WTC11 (cell line): ENCODE measurements around the gene CENPU. TPM values are rescaled to one million over a fixed set of nuclear protein-coding genes. Genes with fewer than 3 reads are reported as not detected.
A peak's percentile ranks its signal among the peaks of the same experiment; 100 is the strongest.
"Not testable (repeated sequence)": the region's sequence is repeated elsewhere in the genome, so short reads cannot be mapped to it uniquely, and the experiment has no call there.

Source experiments
- ATAC-seq: fragments of 200-7000 bp; cut with Tn5 transposase; 2 replicates; pipeline ENCODE4 v1.10.0; 2021; ENCODE audit warnings: mild to moderate bottlenecking, moderate library complexity
- CTCF ChIA-PET: fragments of 300-600 bp; sonication (Branson Sonifier 250); formaldehyde crosslinking; loops from one replicate; lab custom pipeline; 2021; ENCODE audit warnings: antibody characterized with exemption; lab: Charles Lee
- POLR2A ChIA-PET: fragments of 350-600 bp; sonication (Branson Sonifier 250); formaldehyde crosslinking; loops from one replicate; lab custom pipeline; 2021; ENCODE audit warnings: antibody characterized with exemption; lab: Charles Lee
- DNase-seq: peaks from one replicate; pipeline ENCODE4 v3.0.0; 2021; ENCODE audit warnings: low spot score
- H3K27ac Mint-ChIP-seq: 2 replicates; pipeline ENCODE4 v1.8.0; 2021; ENCODE audit warnings: mixed read lengths
- H3K27me3 Mint-ChIP-seq: 2 replicates; pipeline ENCODE4 v1.8.0; 2021; ENCODE audit warnings: low read depth, mild to moderate bottlenecking, moderate library complexity, mixed read lengths
- H3K36me3 Mint-ChIP-seq: 2 replicates; pipeline ENCODE4 v1.8.0; 2021; ENCODE audit warnings: mixed read lengths
- H3K4me1 Mint-ChIP-seq: 2 replicates; pipeline ENCODE4 v1.8.0; 2022; ENCODE audit warnings: mixed read lengths
- H3K4me3 Mint-ChIP-seq: 2 replicates; pipeline ENCODE4 v1.8.0; 2021; ENCODE audit warnings: mild to moderate bottlenecking, moderate library complexity, mixed read lengths
- H3K9me3 Mint-ChIP-seq: 2 replicates; pipeline ENCODE4 v1.8.0; 2021; ENCODE audit warnings: mixed read lengths
- CREM ChIP-seq: sonication (generic); formaldehyde crosslinking; IDR thresholded peaks from 2 replicates; pipeline ENCODE4 v1.8.1; 2022; ENCODE audit warnings: mild to moderate bottlenecking, missing genetic modification reagents, moderate library complexity
- GRHL2 ChIP-seq: fragments of 250-450 bp; sonication (Bioruptor Pico); IDR thresholded peaks from 2 replicates; pipeline ENCODE4 v1.8.0; 2022; ENCODE audit warnings: mild to moderate bottlenecking, moderate library complexity; ENCODE audit not compliant: insufficient replicate concordance, severe bottlenecking
- GTF2I ChIP-seq: fragments of 250-450 bp; sonication (Bioruptor Pico); conservative IDR thresholded peaks from 2 replicates; pipeline ENCODE4 v1.4.0; 2021; ENCODE audit warnings: mild to moderate bottlenecking
- KAT7 ChIP-seq: sonication (generic); formaldehyde crosslinking; IDR thresholded peaks from 2 replicates; pipeline ENCODE4 v1.8.1; 2023; ENCODE audit warnings: missing genetic modification reagents, mild to moderate bottlenecking, borderline replicate concordance
- MYBL2 ChIP-seq: sonication (generic); formaldehyde crosslinking; IDR thresholded peaks from 2 replicates; pipeline ENCODE4 v1.8.1; 2023; ENCODE audit warnings: mild to moderate bottlenecking, moderate library complexity, missing genetic modification reagents
- NFYB ChIP-seq: sonication (generic); formaldehyde crosslinking; conservative IDR thresholded peaks from 2 replicates; pipeline ENCODE4 v1.8.0; 2022; ENCODE audit warnings: low read depth, missing genetic modification reagents
- NR2C2 ChIP-seq: sonication (generic); formaldehyde crosslinking; IDR thresholded peaks from 2 replicates; pipeline ENCODE4 v1.8.0; 2022; ENCODE audit warnings: mild to moderate bottlenecking, missing genetic modification reagents
- OVOL2 ChIP-seq: fragments of 250-450 bp; sonication (Bioruptor Pico); IDR thresholded peaks from 2 replicates; pipeline ENCODE4 v1.9.0; 2021; ENCODE audit warnings: mild to moderate bottlenecking, borderline replicate concordance
- RORB ChIP-seq: fragments of 250-450 bp; sonication (Bioruptor Pico); IDR thresholded peaks from 2 replicates; pipeline ENCODE4 v1.9.0; 2021; ENCODE audit warnings: mild to moderate bottlenecking
- TEAD1 ChIP-seq: sonication (generic); formaldehyde crosslinking; IDR thresholded peaks from 2 replicates; pipeline ENCODE4 v1.8.0; 2022; ENCODE audit warnings: mild to moderate bottlenecking, missing genetic modification reagents
- ZNF263 ChIP-seq: sonication (generic); formaldehyde crosslinking; IDR thresholded peaks from 2 replicates; pipeline ENCODE4 v1.8.1; 2022; ENCODE audit warnings: low read depth, mild to moderate bottlenecking, moderate library complexity, missing genetic modification reagents
- ZNF416 ChIP-seq: fragments of 250-450 bp; sonication (Bioruptor Pico); IDR thresholded peaks from 2 replicates; pipeline ENCODE4 v1.9.0; 2021; ENCODE audit warnings: mild to moderate bottlenecking, inconsistent platforms
- total RNA-seq: library from RNA; stranded (reverse); gene quantifications from 3 replicates; pipeline ENCODE4 v1.2.3, GENCODE V29; 2021
- TF ChIP-seq, protein P1 (sequence below): sonication (generic); formaldehyde crosslinking; IDR thresholded peaks from 2 replicates; pipeline ENCODE4 v1.8.1; 2023; ENCODE audit warnings: mild to moderate bottlenecking, missing genetic modification reagents, moderate library complexity
- TF ChIP-seq, protein P2 (sequence below): sonication (generic); formaldehyde crosslinking; IDR thresholded peaks from 2 replicates; pipeline ENCODE4 v1.8.1; 2023; ENCODE audit warnings: mild to moderate bottlenecking, missing genetic modification reagents, moderate library complexity
- TF ChIP-seq, protein P3 (sequence below): sonication (generic); formaldehyde crosslinking; IDR thresholded peaks from 2 replicates; pipeline ENCODE4 v1.8.0; 2022; ENCODE audit warnings: mild to moderate bottlenecking, missing genetic modification reagents
- TF ChIP-seq, protein P4 (sequence below): sonication (generic); formaldehyde crosslinking; IDR thresholded peaks from 2 replicates; pipeline ENCODE4 v1.8.1; 2023; ENCODE audit warnings: mild to moderate bottlenecking, missing genetic modification reagents, borderline replicate concordance
- TF ChIP-seq, protein P5 (sequence below): sonication (generic); formaldehyde crosslinking; IDR thresholded peaks from 2 replicates; pipeline ENCODE4 v1.8.0; 2022; ENCODE audit warnings: mild to moderate bottlenecking, missing genetic modification reagents
- TF ChIP-seq, protein P6 (sequence below): fragments of 250-450 bp; sonication (Bioruptor Pico); IDR thresholded peaks from 2 replicates; pipeline ENCODE4 v1.9.0; 2021; ENCODE audit warnings: moderate library complexity, mild to moderate bottlenecking, inconsistent platforms, borderline replicate concordance

Gene CENPU
- total RNA-seq, 1 experiment from 2014 or later = 60.5 TPM

DNA sequence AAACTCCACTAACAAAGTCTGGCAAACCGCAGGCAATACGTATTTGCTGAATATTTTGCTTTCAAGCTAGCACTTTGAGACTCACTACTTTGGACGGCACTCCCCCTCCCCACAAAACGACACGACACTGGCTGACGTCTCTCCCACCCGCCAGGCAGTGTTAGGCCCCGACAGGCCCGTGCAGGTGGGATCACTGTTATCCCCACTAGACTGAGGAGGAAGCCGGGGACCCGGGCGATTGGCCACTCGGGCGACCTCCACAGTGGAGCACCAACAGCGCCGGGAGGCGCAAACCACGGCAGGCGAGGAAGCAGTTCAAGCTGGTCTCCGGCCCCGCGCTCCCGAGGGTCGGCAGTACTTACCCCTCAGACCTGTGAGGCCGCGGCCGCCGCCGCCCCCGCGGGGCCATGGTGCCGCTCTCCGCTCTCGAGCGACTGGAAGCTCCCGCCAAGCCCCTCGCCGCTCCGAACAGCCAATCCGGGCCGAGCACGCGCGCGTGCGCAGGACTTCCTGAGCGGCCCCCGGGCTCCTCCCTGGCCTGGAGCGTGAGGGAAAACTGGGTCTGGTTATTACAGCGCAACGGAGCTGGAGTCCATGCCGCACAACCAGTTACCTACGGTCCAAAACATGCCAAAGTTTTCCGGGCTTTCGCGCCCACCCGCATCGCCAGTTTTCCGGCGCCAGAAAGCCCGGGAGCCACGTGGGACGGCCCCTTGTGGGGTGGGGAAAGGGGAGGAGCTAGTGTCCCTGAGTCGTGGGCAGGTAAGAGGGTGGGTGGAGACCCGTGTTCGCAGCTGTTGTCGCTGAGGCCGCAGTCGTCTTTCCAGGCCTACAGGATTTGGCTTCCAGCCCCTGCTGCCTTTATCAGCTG lies at the start of gene CENPU (continued):
- no peak for TF ChIP-seq ZNF416 (CRISPR knock-in tag)
- peak; percentile 98 for TF ChIP-seq TEAD1 (CRISPR knock-in tag)
- TF ChIP-seq, protein P1, sequence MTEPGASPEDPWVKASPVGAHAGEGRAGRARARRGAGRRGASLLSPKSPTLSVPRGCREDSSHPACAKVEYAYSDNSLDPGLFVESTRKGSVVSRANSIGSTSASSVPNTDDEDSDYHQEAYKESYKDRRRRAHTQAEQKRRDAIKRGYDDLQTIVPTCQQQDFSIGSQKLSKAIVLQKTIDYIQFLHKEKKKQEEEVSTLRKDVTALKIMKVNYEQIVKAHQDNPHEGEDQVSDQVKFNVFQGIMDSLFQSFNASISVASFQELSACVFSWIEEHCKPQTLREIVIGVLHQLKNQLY (CRISPR knock-in tag) = no peak
- TF ChIP-seq CREM (CRISPR knock-in tag) = peak; percentile 84
- TF ChIP-seq, protein P2, sequence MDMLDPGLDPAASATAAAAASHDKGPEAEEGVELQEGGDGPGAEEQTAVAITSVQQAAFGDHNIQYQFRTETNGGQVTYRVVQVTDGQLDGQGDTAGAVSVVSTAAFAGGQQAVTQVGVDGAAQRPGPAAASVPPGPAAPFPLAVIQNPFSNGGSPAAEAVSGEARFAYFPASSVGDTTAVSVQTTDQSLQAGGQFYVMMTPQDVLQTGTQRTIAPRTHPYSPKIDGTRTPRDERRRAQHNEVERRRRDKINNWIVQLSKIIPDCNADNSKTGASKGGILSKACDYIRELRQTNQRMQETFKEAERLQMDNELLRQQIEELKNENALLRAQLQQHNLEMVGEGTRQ (CRISPR knock-in tag) = peak; percentile 88
- TF ChIP-seq, protein P3, sequence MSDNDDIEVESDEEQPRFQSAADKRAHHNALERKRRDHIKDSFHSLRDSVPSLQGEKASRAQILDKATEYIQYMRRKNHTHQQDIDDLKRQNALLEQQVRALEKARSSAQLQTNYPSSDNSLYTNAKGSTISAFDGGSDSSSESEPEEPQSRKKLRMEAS (CRISPR knock-in tag) = peak; percentile 96
- peak; percentile 77 for TF ChIP-seq NFYB (CRISPR knock-in tag)

DNA sequence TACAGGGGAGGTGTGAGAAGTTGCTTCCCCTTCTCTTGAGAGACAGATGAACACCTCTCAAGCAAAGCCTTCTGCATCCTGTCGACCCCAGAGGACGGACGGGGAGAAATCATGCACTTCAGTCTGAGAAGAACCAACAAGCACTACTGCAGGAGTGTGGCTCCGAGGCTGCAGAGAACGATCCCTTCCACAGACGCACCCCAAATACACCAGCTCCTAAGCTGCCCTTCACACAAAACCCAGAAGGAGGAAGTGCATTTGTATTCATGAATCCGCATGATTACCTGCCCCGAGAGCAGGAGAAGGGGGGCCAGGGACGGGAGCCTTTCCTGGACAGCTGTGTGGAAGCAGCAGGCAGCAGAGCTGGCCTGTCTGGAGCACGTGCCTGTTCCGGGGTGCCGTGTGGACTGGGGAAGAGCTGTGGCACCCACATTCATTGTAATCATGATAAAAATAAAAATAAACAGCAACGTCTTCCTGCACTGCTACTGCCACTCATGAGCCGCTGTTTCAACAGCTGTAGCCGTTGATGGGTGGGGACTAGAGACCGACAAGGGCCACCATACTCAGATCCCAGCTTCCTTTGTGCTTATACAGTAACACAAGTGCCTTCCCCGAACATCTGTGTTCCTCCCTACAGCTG lies 49.0 kb upstream of the CENPU start:
- POLR2A ChIA-PET = interaction anchor here (1.0 kb wide), 1 partner anchor 117 kb away, joined by 3 read pairs; no protein-coding TSS in a partner anchor
- peaks cover 4% of the 10 kb centered on the region for H3K36me3 Mint-ChIP-seq
- no peaks in the 10 kb centered on the region for H3K27me3 Mint-ChIP-seq
- CTCF ChIA-PET = interaction anchor here (1.5 to 1.7 kb wide), 2 partner anchors 26 to 222 kb away, joined by 4 to 5 read pairs; no protein-coding TSS in a partner anchor
- DNase-seq (no peak), ATAC-seq (peak; percentile 69)
- H3K27ac Mint-ChIP-seq = no peak overlapping the region
- H3K4me3 Mint-ChIP-seq = no peak overlapping the region
- TF ChIP-seq RORB (CRISPR knock-in tag) (no peak), GRHL2 (CRISPR knock-in tag) (no peak), OVOL2 (CRISPR knock-in tag) (no peak), KAT7 (CRISPR knock-in tag) (no peak), ZNF263 (CRISPR knock-in tag) (no peak), GTF2I (CRISPR knock-in tag) (no peak), NR2C2 (CRISPR knock-in tag) (no peak), MYBL2 (CRISPR knock-in tag) (no peak)
- TF ChIP-seq, protein P4, sequence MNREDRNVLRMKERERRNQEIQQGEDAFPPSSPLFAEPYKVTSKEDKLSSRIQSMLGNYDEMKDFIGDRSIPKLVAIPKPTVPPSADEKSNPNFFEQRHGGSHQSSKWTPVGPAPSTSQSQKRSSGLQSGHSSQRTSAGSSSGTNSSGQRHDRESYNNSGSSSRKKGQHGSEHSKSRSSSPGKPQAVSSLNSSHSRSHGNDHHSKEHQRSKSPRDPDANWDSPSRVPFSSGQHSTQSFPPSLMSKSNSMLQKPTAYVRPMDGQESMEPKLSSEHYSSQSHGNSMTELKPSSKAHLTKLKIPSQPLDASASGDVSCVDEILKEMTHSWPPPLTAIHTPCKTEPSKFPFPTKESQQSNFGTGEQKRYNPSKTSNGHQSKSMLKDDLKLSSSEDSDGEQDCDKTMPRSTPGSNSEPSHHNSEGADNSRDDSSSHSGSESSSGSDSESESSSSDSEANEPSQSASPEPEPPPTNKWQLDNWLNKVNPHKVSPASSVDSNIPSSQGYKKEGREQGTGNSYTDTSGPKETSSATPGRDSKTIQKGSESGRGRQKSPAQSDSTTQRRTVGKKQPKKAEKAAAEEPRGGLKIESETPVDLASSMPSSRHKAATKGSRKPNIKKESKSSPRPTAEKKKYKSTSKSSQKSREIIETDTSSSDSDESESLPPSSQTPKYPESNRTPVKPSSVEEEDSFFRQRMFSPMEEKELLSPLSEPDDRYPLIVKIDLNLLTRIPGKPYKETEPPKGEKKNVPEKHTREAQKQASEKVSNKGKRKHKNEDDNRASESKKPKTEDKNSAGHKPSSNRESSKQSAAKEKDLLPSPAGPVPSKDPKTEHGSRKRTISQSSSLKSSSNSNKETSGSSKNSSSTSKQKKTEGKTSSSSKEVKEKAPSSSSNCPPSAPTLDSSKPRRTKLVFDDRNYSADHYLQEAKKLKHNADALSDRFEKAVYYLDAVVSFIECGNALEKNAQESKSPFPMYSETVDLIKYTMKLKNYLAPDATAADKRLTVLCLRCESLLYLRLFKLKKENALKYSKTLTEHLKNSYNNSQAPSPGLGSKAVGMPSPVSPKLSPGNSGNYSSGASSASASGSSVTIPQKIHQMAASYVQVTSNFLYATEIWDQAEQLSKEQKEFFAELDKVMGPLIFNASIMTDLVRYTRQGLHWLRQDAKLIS (CRISPR knock-in tag) = no peak
- TF ChIP-seq, protein P5, sequence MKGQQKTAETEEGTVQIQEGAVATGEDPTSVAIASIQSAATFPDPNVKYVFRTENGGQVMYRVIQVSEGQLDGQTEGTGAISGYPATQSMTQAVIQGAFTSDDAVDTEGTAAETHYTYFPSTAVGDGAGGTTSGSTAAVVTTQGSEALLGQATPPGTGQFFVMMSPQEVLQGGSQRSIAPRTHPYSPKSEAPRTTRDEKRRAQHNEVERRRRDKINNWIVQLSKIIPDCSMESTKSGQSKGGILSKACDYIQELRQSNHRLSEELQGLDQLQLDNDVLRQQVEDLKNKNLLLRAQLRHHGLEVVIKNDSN (CRISPR knock-in tag) = no peak
- TF ChIP-seq, protein P6, sequence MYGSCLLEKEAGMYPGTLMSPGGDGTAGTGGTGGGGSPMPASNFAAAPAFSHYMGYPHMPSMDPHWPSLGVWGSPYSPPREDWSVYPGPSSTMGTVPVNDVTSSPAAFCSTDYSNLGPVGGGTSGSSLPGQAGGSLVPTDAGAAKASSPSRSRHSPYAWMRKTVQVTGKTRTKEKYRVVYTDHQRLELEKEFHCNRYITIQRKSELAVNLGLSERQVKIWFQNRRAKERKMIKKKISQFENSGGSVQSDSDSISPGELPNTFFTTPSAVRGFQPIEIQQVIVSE (CRISPR knock-in tag) = no peak
- H3K9me3 Mint-ChIP-seq = peaks cover 8% of the 10 kb centered on the region
- H3K4me1 Mint-ChIP-seq = peaks cover 12% of the 10 kb centered on the region

DNA sequence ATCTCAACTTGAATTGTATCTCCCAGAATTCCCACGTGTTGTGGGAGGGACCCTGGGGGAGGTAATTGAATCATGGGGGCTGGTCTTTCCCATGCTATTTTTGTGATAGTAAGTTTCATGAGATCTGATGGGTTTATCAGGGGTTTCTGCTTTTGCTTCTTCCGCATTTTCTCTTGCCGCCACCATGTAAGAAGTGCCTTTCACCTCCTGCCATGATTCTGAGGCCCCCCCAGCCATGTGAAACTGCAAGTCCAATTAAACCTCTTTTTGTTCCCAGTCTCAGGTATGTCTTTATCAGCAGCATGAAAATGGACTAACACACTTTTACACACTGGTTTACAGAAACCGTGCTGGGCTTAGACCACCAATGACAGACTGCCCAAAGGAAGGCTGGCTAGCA lies 45.3 kb upstream of the CENPU start:
- CTCF ChIA-PET = interaction anchor here (0.7 kb wide), 1 partner anchor 1014 kb away, joined by 3 read pairs; no protein-coding TSS in a partner anchor
- H3K27ac Mint-ChIP-seq, H3K9me3 Mint-ChIP-seq, ATAC-seq, H3K36me3 Mint-ChIP-seq, POLR2A ChIA-PET, DNase-seq, H3K4me3 Mint-ChIP-seq, H3K27me3 Mint-ChIP-seq: not testable (repeated sequence)
- peaks cover 12% of the 10 kb centered on the region for H3K4me1 Mint-ChIP-seq
